HepG2 (cell line): ENCODE measurements around the gene WDR82. TPM values are rescaled to one million over a fixed set of nuclear protein-coding genes. Genes with fewer than 3 reads are reported as not detected.
A peak's percentile ranks its signal among the peaks of the same experiment; 100 is the strongest.

Source experiments
- ATAC-seq: fragments of 200-7000 bp; cut with Tn5 transposase; 3 replicates; pipeline ENCODE4 v1.9.1; 2020; ENCODE audit warnings: mild to moderate bottlenecking, moderate library complexity
- BruUV-seq: library from RNA; stranded (reverse); fragments of 400-500 nt; replicated peaks from 2 replicates; lab custom pipeline; 2021; lab: Mats Ljungman, UMichigan
- CTCF ChIA-PET: fragments of 300-600 bp; formaldehyde crosslinking; extraction: SDS; loops from one replicate; lab custom pipeline; 2021; ENCODE audit warnings: low total read pairs, inconsistent platforms, low intra/inter-chr PET ratio; lab: Yijun Ruan, JAX
- POLR2A ChIA-PET: fragments of 350-600 bp; sonication (Branson Sonifier 250); formaldehyde crosslinking; loops from one replicate; lab custom pipeline; 2020; ENCODE audit warnings: antibody characterized with exemption, inconsistent platforms; lab: Yijun Ruan, JAX
- DNase-seq: peaks from one replicate; pipeline ENCODE4 v3.0.0-alpha.2; 2015; ENCODE audit warnings: low spot score
- FAIRE-seq: peaks from 3 replicates; lab custom pipeline; 2011; peaks lifted over from hg19 to GRCh38; lab: Jason Lieb, UNC
- H2AFZ ChIP-seq: one replicate; pipeline ENCODE4 v1.6.1; 2011; ENCODE audit warnings: low read length, inconsistent platforms
- H3K27ac ChIP-seq: fragments of 300-600 bp; 3 replicates; pipeline ENCODE4 v1.8.0; 2011; ENCODE audit warnings: mixed run types, mild to moderate bottlenecking, mixed read lengths, low read length, inconsistent platforms; ENCODE audit not compliant: insufficient read depth; ENCODE audit errors: extremely low read length
- H3K27me3 ChIP-seq, 2 experiments: fragments of 200-600 bp in 1 of 2; 2 replicates in 1 of 2; 3 replicates in 1 of 2; pipeline versions ENCODE4 v1.6.0 to v1.8.0; 2011; ENCODE audit warnings: low read length in 2 of 2, mild to moderate bottlenecking in 2 of 2, moderate library complexity in 2 of 2, inconsistent platforms in 1 of 2; ENCODE audit not compliant: insufficient read depth in 2 of 2, control insufficient read depth in 1 of 2
- H3K36me3 ChIP-seq, 2 experiments: fragments of 200-600 bp in 1 of 2; replicated peaks in 1 of 2; 2 replicates in 1 of 2; 3 replicates in 1 of 2; pipeline versions ENCODE4 v1.5.1 to v1.8.0; 2011; ENCODE audit warnings: low read length in 2 of 2, inconsistent platforms in 1 of 2; ENCODE audit not compliant: insufficient read depth in 2 of 2, control insufficient read depth in 1 of 2
- H3K4me1 ChIP-seq: 2 replicates; pipeline ENCODE4 v1.5.1; 2012; ENCODE audit warnings: low read length, inconsistent platforms; ENCODE audit not compliant: insufficient read depth
- H3K4me2 ChIP-seq: 2 replicates; pipeline ENCODE4 v1.6.0; 2011; ENCODE audit warnings: low read depth, low read length, inconsistent platforms
- H3K4me3 ChIP-seq, 3 experiments: fragments of 200-600 bp in 1 of 3; sonication (generic), shearing (Covaris generic) in 1 of 3; replicated peaks in 1 of 3; 2 replicates each; pipeline ENCODE4 v1.5.1; 2011 to 2016; ENCODE audit warnings: low read length in 3 of 3, inconsistent platforms in 2 of 3, low read depth in 2 of 3, mild to moderate bottlenecking in 2 of 3, control low read depth in 1 of 3, mixed read lengths in 1 of 3; ENCODE audit not compliant: insufficient read depth in 1 of 3
- H3K79me2 ChIP-seq: one replicate; pipeline ENCODE4 v1.6.1; 2011; ENCODE audit warnings: low read length, inconsistent platforms; ENCODE audit not compliant: insufficient read depth
- H3K9ac ChIP-seq: 2 replicates; pipeline ENCODE4 v1.6.0; 2011; ENCODE audit warnings: mild to moderate bottlenecking, low read depth, low read length, inconsistent platforms; ENCODE audit not compliant: insufficient read depth
- H3K9me3 ChIP-seq: 2 replicates; pipeline ENCODE4 v1.5.1; 2012; ENCODE audit warnings: mild to moderate bottlenecking, low read length
- H4K20me1 ChIP-seq: 2 replicates; pipeline ENCODE4 v1.6.0; 2011; ENCODE audit warnings: inconsistent platforms, mild to moderate bottlenecking, low read length, moderate library complexity; ENCODE audit not compliant: insufficient read depth
- HIVEP1 ChIP-seq: sonication (generic); formaldehyde crosslinking; IDR thresholded peaks from 2 replicates; pipeline ENCODE4 v1.4.0; 2020; ENCODE audit warnings: mild to moderate bottlenecking, missing genetic modification reagents
- NFIB ChIP-seq: sonication (generic); formaldehyde crosslinking; IDR thresholded peaks from 2 replicates; pipeline ENCODE4 v1.9.0; 2021; ENCODE audit warnings: missing genetic modification reagents, mild to moderate bottlenecking, borderline replicate concordance
- THAP11 ChIP-seq: IDR thresholded peaks from 2 replicates; pipeline ENCODE4 v1.6.1; 2016; ENCODE audit warnings: missing biosample characterization, missing genetic modification reagents
- ZNF556 ChIP-seq: sonication (generic); formaldehyde crosslinking; IDR thresholded peaks from 2 replicates; pipeline ENCODE4 v1.4.0; 2020; ENCODE audit warnings: mild to moderate bottlenecking, missing genetic modification reagents, borderline replicate concordance
- WGBS: methylation state at CpG from one replicate; pipeline ENCODE4 v1.1.6; 2017; ENCODE audit warnings: low lambda C conversion rate; 5-methylcytosine and 5-hydroxymethylcytosine counted together
- in situ Hi-C: cut with HindIII; loops from 2 replicates; pipeline ENCODE4 v1.10.0; 2017; ENCODE audit warnings: low pct_unique_long_range_greater_than_20kb; ENCODE audit not compliant: extremely low pct_ligation_motif_present
- intact Hi-C: fragments of 100-400 bp; cut with micrococcal nuclease; formaldehyde crosslinking; loops from one replicate; pipeline ENCODE4 v1.10.0; 2022; ENCODE audit not compliant: unreplicated experiment
- polyA plus RNA-seq, 8 experiments: library from polyadenylated mRNA; depleted of rRNA in 3 of 8; stranded (reverse) in 7 of 8; unstranded in 1 of 8; fragments of >200 nt; fragmentation: Illumina TruSeq in 4 of 8; extraction: Trizol in 4 of 8; gene quantifications; 2 replicates each; pipeline versions ENCODE4 v1.2.1 to v1.2.3, GENCODE V29; 2011 to 2016; ENCODE audit warnings: low read depth in 4 of 8, missing spikeins in 1 of 8, mixed read lengths in 1 of 8; ENCODE audit not compliant: insufficient read depth in 1 of 8
- total RNA-seq, 5 experiments: library from RNA; depleted of rRNA; stranded (reverse); fragments of >200 nt; fragmentation: Illumina TruSeq; extraction: Trizol; gene quantifications; 2 replicates each; pipeline ENCODE4 v1.2.3, GENCODE V29; 2016; ENCODE audit warnings: low read depth in 1 of 5
- TF ChIP-seq, protein P1 (sequence below): sonication (generic); formaldehyde crosslinking; IDR thresholded peaks from 2 replicates; pipeline ENCODE4 v1.4.0; 2020; ENCODE audit warnings: missing genetic modification reagents
- TF ChIP-seq, protein P2 (sequence below): sonication (generic); formaldehyde crosslinking; IDR thresholded peaks from 2 replicates; pipeline ENCODE4 v1.4.0; 2020; ENCODE audit warnings: missing genetic modification reagents, low read depth, mild to moderate bottlenecking, borderline replicate concordance

WDR82 gene
- total and polyA plus RNA-seq, 2 of the 13 experiments (the other 11 are each of a cell fraction or from before 2014, with no cell fraction given) = 39.1 to 59.5 TPM

- no peak for DNase-seq
- POLR2A ChIA-PET = interaction anchor here (0.5 to 2.2 kb wide), 3 partner anchors 47 to 223 kb away, joined by 3 to 7 read pairs (median 7); partner anchors contain the start of gene WDR82
- CTCF ChIA-PET = interaction anchor here (1.1 kb wide), 2 partner anchors 108 to 154 kb away, joined by 3 to 10 read pairs; no protein-coding TSS in a partner anchor
- H2AFZ ChIP-seq = no peak overlapping the region
- intact Hi-C loops (no loop called here), in situ Hi-C loops (no loop called here)
- H3K4me3 ChIP-seq = no peak overlapping the region
- no peaks in the 10 kb centered on the region for H3K9me3 ChIP-seq
- H3K27me3 ChIP-seq = no peaks in the 10 kb centered on the region
- no TSS peak for BruUV-seq
- TF ChIP-seq, protein P1, sequence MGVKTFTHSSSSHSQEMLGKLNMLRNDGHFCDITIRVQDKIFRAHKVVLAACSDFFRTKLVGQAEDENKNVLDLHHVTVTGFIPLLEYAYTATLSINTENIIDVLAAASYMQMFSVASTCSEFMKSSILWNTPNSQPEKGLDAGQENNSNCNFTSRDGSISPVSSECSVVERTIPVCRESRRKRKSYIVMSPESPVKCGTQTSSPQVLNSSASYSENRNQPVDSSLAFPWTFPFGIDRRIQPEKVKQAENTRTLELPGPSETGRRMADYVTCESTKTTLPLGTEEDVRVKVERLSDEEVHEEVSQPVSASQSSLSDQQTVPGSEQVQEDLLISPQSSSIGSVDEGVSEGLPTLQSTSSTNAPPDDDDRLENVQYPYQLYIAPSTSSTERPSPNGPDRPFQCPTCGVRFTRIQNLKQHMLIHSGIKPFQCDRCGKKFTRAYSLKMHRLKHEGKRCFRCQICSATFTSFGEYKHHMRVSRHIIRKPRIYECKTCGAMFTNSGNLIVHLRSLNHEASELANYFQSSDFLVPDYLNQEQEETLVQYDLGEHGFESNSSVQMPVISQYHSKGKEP (CRISPR knock-in tag) = no peak
- TF ChIP-seq NFIB (CRISPR knock-in tag) (0 out of 2 replicates have a peak, but pooled peaks have one; percentile 14), ZNF556 (CRISPR knock-in tag) (no peak), HIVEP1 (CRISPR knock-in tag) (0 out of 2 replicates have a peak, but pooled peaks have one; percentile 3), THAP11 (no peak)
- TF ChIP-seq, protein P2, sequence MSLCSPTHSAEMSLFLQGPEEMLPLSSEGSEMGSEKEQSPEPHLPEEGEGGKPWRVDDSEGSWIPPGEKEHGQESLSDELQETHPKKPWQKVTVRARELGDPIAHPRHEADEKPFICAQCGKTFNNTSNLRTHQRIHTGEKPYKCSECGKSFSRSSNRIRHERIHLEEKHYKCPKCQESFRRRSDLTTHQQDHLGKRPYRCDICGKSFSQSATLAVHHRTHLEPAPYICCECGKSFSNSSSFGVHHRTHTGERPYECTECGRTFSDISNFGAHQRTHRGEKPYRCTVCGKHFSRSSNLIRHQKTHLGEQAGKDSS (CRISPR knock-in tag) = no peak
- peaks cover 14% of the 10 kb centered on the region for H4K20me1 ChIP-seq
- no peak for ATAC-seq
- H3K4me2 ChIP-seq = no peak overlapping the region
- H3K9ac ChIP-seq = no peak overlapping the region
- H3K79me2 ChIP-seq = peaks cover 5% of the 10 kb centered on the region
- peaks cover 21 to 50% of the 10 kb centered on the region in 2 experiments for H3K36me3 ChIP-seq
- H3K27ac ChIP-seq = no peak overlapping the region
- WGBS = 93% methylated on average over 6 of the region's 16 CpGs
- H3K4me1 ChIP-seq = peaks cover 15% of the 10 kb centered on the region
- no peak for FAIRE-seq
Measured at GRCh38 chr3:52230889-52231499, 47.5 kb downstream of the WDR82 start.
